T-cell (primary cell): ENCODE measurements around the gene ALS2. TPM values are rescaled to one million over a fixed set of nuclear protein-coding genes. Genes with fewer than 3 reads are reported as not detected.

ENCODE experiments used
- ATAC-seq, 4 experiments: fragments of 200-7000 bp in 3 of 4; fragments of 150-1000 bp in 1 of 4; cut with Tn5 transposase; replicated peaks in 1 of 4; 1 replicate in 3 of 4; 2 replicates in 1 of 4; pipeline ENCODE4 v1.10.0; 2021; ENCODE audit warnings: moderate library complexity in 3 of 4, mild to moderate bottlenecking in 2 of 4, moderate number of reproducible peaks in 1 of 4
- CTCF ChIA-PET, 2 donors: fragments of 300-600 bp; sonication (Branson Sonifier 250); formaldehyde crosslinking; loops; one replicate each; lab custom pipeline; 2022; ENCODE audit warnings: antibody characterized with exemption in 2 of 2; lab: Charles Lee
- POLR2A ChIA-PET, 2 donors: fragments of 300-600 bp; sonication (Branson Sonifier 250); formaldehyde crosslinking; loops; one replicate each; lab custom pipeline; 2022; ENCODE audit warnings: antibody characterized with exemption in 2 of 2; lab: Charles Lee
- DNase-seq, 35 experiments: peaks; one replicate each; pipeline versions ENCODE4 v3.0.0 to v3.0.0-alpha.2; 2013 to 2023
- H3K27ac ChIP-seq: one replicate; pipeline ENCODE4 v1.5.1; 2013; ENCODE audit warnings: low read length
- H3K27me3 ChIP-seq, 2 experiments: replicated peaks in 1 of 2; 1 replicate in 1 of 2; 2 replicates in 1 of 2; pipeline versions ENCODE4 v1.6.1 to v1.7.0; 2013; ENCODE audit warnings: low read length in 1 of 2, mixed read lengths in 1 of 2; ENCODE audit not compliant: control insufficient read depth in 2 of 2, insufficient read depth in 2 of 2; ENCODE audit errors: extremely low read depth in 1 of 2
- H3K36me3 ChIP-seq, 2 donors: 1 replicate in 1 of 2; 2 replicates in 1 of 2; pipeline versions ENCODE4 v1.6.1 to v1.7.0; 2013; ENCODE audit warnings: low read length in 1 of 2; ENCODE audit not compliant: control insufficient read depth in 2 of 2, insufficient read depth in 1 of 2; ENCODE audit errors: extremely low read depth in 1 of 2
- H3K4me1 ChIP-seq, 2 experiments: 1 replicate in 1 of 2; 2 replicates in 1 of 2; pipeline versions ENCODE4 v1.6.1 to v1.7.0; 2013; ENCODE audit warnings: low read length in 2 of 2, mixed read lengths in 1 of 2; ENCODE audit not compliant: insufficient read depth in 2 of 2, control insufficient read depth in 1 of 2; ENCODE audit errors: extremely low read depth in 1 of 2
- H3K4me3 ChIP-seq, 2 donors: 1 replicate in 1 of 2; 2 replicates in 1 of 2; pipeline versions ENCODE4 v1.5.1 to v1.7.0; 2013; ENCODE audit warnings: mild to moderate bottlenecking in 2 of 2, low read length in 1 of 2, moderate library complexity in 1 of 2; ENCODE audit not compliant: control insufficient read depth in 1 of 2; ENCODE audit errors: extremely low read depth in 1 of 2
- H3K9me3 ChIP-seq: 2 replicates; pipeline ENCODE4 v1.7.0; 2013
- H3K27ac Mint-ChIP-seq, 2 donors: one replicate each; pipeline ENCODE4 v1.8.0; 2020 to 2021; ENCODE audit warnings: mild to moderate bottlenecking in 2 of 2, mixed read lengths in 2 of 2
- H3K27me3 Mint-ChIP-seq, 2 donors: one replicate each; pipeline ENCODE4 v1.8.0; 2021 to 2022; ENCODE audit warnings: mixed read lengths in 2 of 2
- H3K36me3 Mint-ChIP-seq: one replicate; pipeline ENCODE4 v1.8.0; 2021; ENCODE audit warnings: mixed read lengths
- H3K4me1 Mint-ChIP-seq, 3 donors: one replicate each; pipeline ENCODE4 v1.8.0; 2020 to 2022; ENCODE audit warnings: mixed read lengths in 3 of 3, mild to moderate bottlenecking in 1 of 3
- H3K4me3 Mint-ChIP-seq, 3 donors: one replicate each; pipeline ENCODE4 v1.8.0; 2020 to 2022; ENCODE audit warnings: mild to moderate bottlenecking in 3 of 3, mixed read lengths in 3 of 3, moderate library complexity in 3 of 3
- H3K9me3 Mint-ChIP-seq, 3 donors: one replicate each; pipeline ENCODE4 v1.8.0; 2020 to 2022; ENCODE audit warnings: mixed read lengths in 3 of 3
- WGBS: methylation state at CpG from one replicate; pipeline ENCODE4 v1.1.5; 2013; ENCODE audit warnings: missing lambda C conversion rate; ENCODE audit not compliant: insufficient coverage; 5-methylcytosine and 5-hydroxymethylcytosine counted together
- total RNA-seq, 35 experiments: library from RNA in 6 of 35; stranded (reverse) in 6 of 35; fragments of 120-200 nt in 1 of 35; gene quantifications; one replicate each; pipeline versions ENCODE4 v1.2.1 to v1.2.4 and lab custom pipeline; 2013 to 2026

Gene ALS2
- total RNA-seq, 5 donors from 2014 or later (not counting 1 experiment from before 2014, with no cell fraction given) = 9.1 to 11.9 (median 10.3) TPM

- Mint-ChIP-seq H3K36me3 (peaks cover 48% of the 10 kb centered on the region), H3K4me1 (no peaks in the 10 kb centered on the region), H3K9me3 (no peaks in the 10 kb centered on the region), H3K27ac (no peak overlapping the region), H3K27me3 (no peaks in the 10 kb centered on the region), H3K4me3 (no peak overlapping the region)
- Histone ChIP-seq H3K4me3 (no peak overlapping the region), H3K27me3 (no peaks in the 10 kb centered on the region), H3K36me3 (peaks cover 0 to 11% of the 10 kb centered on the region in 2 donors), H3K9me3 (no peaks in the 10 kb centered on the region), H3K27ac (no peak overlapping the region), H3K4me1 (no peaks in the 10 kb centered on the region)
- no peak for DNase-seq
- CTCF ChIA-PET = no interaction called here
- WGBS = 83% methylated on average over 1 of the region's 5 CpGs
- ATAC-seq = no peak
- POLR2A ChIA-PET = interaction anchor here in 1 of 2 donors (0.6 kb wide), 1 partner anchor 185 kb away, joined by 3 read pairs; no protein-coding TSS in a partner anchor
Measured at GRCh38 chr2:201730651-201731285, 50.0 kb downstream of the ALS2 start.

GRCh38 chr2:201715459-201715858, 65.3 kb downstream of the ALS2 start:
- no peak for DNase-seq
- Mint-ChIP-seq H3K27ac (no peak overlapping the region), H3K4me3 (no peak overlapping the region), H3K4me1 (no peaks in the 10 kb centered on the region), H3K27me3 (no peaks in the 10 kb centered on the region), H3K36me3 (peaks cover 69% of the 10 kb centered on the region), H3K9me3 (peaks cover 0 to 7% (median 0%) of the 10 kb centered on the region in 3 donors)
- no peak for ATAC-seq
- peaks cover 4 to 24% of the 10 kb centered on the region in 2 donors for H3K36me3 ChIP-seq
- no peaks in the 10 kb centered on the region for H3K27me3 ChIP-seq
- CTCF ChIA-PET = no interaction called here
- POLR2A ChIA-PET = interaction anchor here in 1 of 2 donors (0.6 kb wide), 1 partner anchor 8 kb away, joined by 3 read pairs; no protein-coding TSS in a partner anchor
- WGBS = 100% methylated on average over 5 of the region's 6 CpGs
- no peaks in the 10 kb centered on the region for H3K9me3 ChIP-seq
- no peak overlapping the region for H3K27ac ChIP-seq
- H3K4me1 ChIP-seq = no peaks in the 10 kb centered on the region
- no peak overlapping the region for H3K4me3 ChIP-seq

GRCh38 chr2:201712726-201713125, 68.0 kb downstream of the ALS2 start:
- H3K36me3 ChIP-seq = peaks cover 4 to 32% of the 10 kb centered on the region in 2 donors
- POLR2A ChIA-PET = no interaction called here

GRCh38 chr2:201709747-201710146, 71.0 kb downstream of the ALS2 start:
- Histone ChIP-seq H3K27me3 (no peaks in the 10 kb centered on the region), H3K4me3 (no peak overlapping the region), H3K36me3 (peaks cover 4 to 31% of the 10 kb centered on the region in 2 donors), H3K9me3 (no peaks in the 10 kb centered on the region), H3K27ac (no peak overlapping the region), H3K4me1 (no peaks in the 10 kb centered on the region)
- ChIA-PET CTCF (interaction anchor here (0.5 to 0.6 kb wide), 2 partner anchors 41 to 97 kb away, joined by 3 read pairs; no protein-coding TSS in a partner anchor), POLR2A (interaction anchor here in 1 of 2 donors (0.7 kb wide), 1 partner anchor 686 kb away, joined by 4 read pairs; no protein-coding TSS in a partner anchor)
- WGBS = 80% methylated on average over 1 of the region's 5 CpGs
- Mint-ChIP-seq H3K36me3 (peaks cover 62% of the 10 kb centered on the region), H3K9me3 (no peaks in the 10 kb centered on the region), H3K4me1 (peaks cover 0 to 11% (median 6%) of the 10 kb centered on the region in 3 donors), H3K27me3 (no peaks in the 10 kb centered on the region), H3K4me3 (no peak overlapping the region), H3K27ac (no peak overlapping the region)
- ATAC-seq = no peak
- no peak for DNase-seq

More at GRCh38 chr2:201712726-201713125, 68.0 kb downstream of the ALS2 start:
- Mint-ChIP-seq H3K27ac (no peak overlapping the region), H3K4me3 (no peak overlapping the region), H3K4me1 (peaks cover 0 to under 1% (median under 1%) of the 10 kb centered on the region in 3 donors), H3K36me3 (peaks cover 64% of the 10 kb centered on the region), H3K9me3 (no peaks in the 10 kb centered on the region), H3K27me3 (no peaks in the 10 kb centered on the region)
- Histone ChIP-seq H3K27me3 (no peaks in the 10 kb centered on the region), H3K4me3 (no peak overlapping the region), H3K9me3 (no peaks in the 10 kb centered on the region), H3K27ac (no peak overlapping the region), H3K4me1 (no peaks in the 10 kb centered on the region)
- CTCF ChIA-PET = no interaction called here
- no CpG with 5 or more reads among the region's 1 CpG for WGBS
- no peak for DNase-seq
- no peak for ATAC-seq

GRCh38 chr2:201709049-201709448, 71.7 kb downstream of the ALS2 start:
- ATAC-seq = no peak
- CTCF ChIA-PET = interaction anchor here in 1 of 2 donors (0.6 kb wide), 1 partner anchor 96 kb away, joined by 3 read pairs; no protein-coding TSS in a partner anchor

GRCh38 chr2:201707753-201708152, 73.0 kb downstream of the ALS2 start:
- WGBS = no CpG with 5 or more reads among the region's 3 CpGs

More at GRCh38 chr2:201709049-201709448, 71.7 kb downstream of the ALS2 start:
- Mint-ChIP-seq H3K27me3 (no peaks in the 10 kb centered on the region), H3K9me3 (no peaks in the 10 kb centered on the region), H3K4me1 (peaks cover 0 to 11% (median 6%) of the 10 kb centered on the region in 3 donors), H3K4me3 (no peak overlapping the region), H3K36me3 (peaks cover 62% of the 10 kb centered on the region), H3K27ac (no peak overlapping the region)
- H3K9me3 ChIP-seq = no peaks in the 10 kb centered on the region
- no peaks in the 10 kb centered on the region for H3K27me3 ChIP-seq
- no peak for DNase-seq
- peaks cover 4 to 30% of the 10 kb centered on the region in 2 donors for H3K36me3 ChIP-seq
- no peaks in the 10 kb centered on the region for H3K4me1 ChIP-seq
- no peak overlapping the region for H3K4me3 ChIP-seq
- no peak overlapping the region for H3K27ac ChIP-seq
- POLR2A ChIA-PET = interaction anchor here in 1 of 2 donors (0.5 kb wide), 1 partner anchor 11 kb away, joined by 4 read pairs; no protein-coding TSS in a partner anchor
- 92% methylated on average over 2 of the region's 2 CpGs for WGBS

More at GRCh38 chr2:201707753-201708152, 73.0 kb downstream of the ALS2 start:
- CTCF ChIA-PET = interaction anchor here in 1 of 2 donors (0.7 kb wide), 1 partner anchor 343 kb away, joined by 5 read pairs; no protein-coding TSS in a partner anchor
- ATAC-seq (no peak), DNase-seq (no peak)
- H3K4me3 Mint-ChIP-seq = no peak overlapping the region
- Histone ChIP-seq H3K4me1 (no peaks in the 10 kb centered on the region), H3K27ac (no peak overlapping the region), H3K4me3 (no peak overlapping the region), H3K27me3 (no peaks in the 10 kb centered on the region), H3K36me3 (peaks cover 0 to 33% of the 10 kb centered on the region in 2 donors), H3K9me3 (no peaks in the 10 kb centered on the region)
- peak overlapping the region in 1 of 2 donors; percentile 66 for H3K27ac Mint-ChIP-seq
- no peaks in the 10 kb centered on the region for H3K27me3 Mint-ChIP-seq
- peaks cover 62% of the 10 kb centered on the region for H3K36me3 Mint-ChIP-seq
- peaks cover 0 to 11% (median 6%) of the 10 kb centered on the region in 3 donors for H3K4me1 Mint-ChIP-seq
- H3K9me3 Mint-ChIP-seq = no peaks in the 10 kb centered on the region
- POLR2A ChIA-PET = interaction anchor here in 1 of 2 donors (0.6 kb wide), 1 partner anchor 8 kb away, joined by 3 read pairs; no protein-coding TSS in a partner anchor
